HepG2 (cell line): Measurements from ENCODE around the gene TAP1. TPM values are rescaled to one million over a fixed set of nuclear protein-coding genes. Genes with fewer than 3 reads are reported as not detected.

Source experiments
- CCDC6 ChIP-seq: sonication (generic); formaldehyde crosslinking; IDR thresholded peaks from 2 replicates; pipeline ENCODE4 v1.8.1; 2022; ENCODE audit warnings: mild to moderate bottlenecking, missing genetic modification reagents, moderate library complexity
- CEBPG ChIP-seq: IDR thresholded peaks from 2 replicates; pipeline ENCODE4 v1.6.1; 2016
- CREB1 ChIP-seq, 2 experiments: fragments of 450-650 bp in 1 of 2; IDR thresholded peaks; 2 replicates each; pipeline ENCODE4 v1.6.1; 2016 to 2017; ENCODE audit warnings: control low read depth in 1 of 2, mild to moderate bottlenecking in 1 of 2, missing compliant biosample characterization in 1 of 2, missing genetic modification characterization in 1 of 2
- FOXO1 ChIP-seq: sonication (generic); formaldehyde crosslinking; IDR thresholded peaks from 2 replicates; pipeline ENCODE4 v1.4.0; 2020; ENCODE audit warnings: missing genetic modification reagents
- HMGXB4 ChIP-seq, 2 experiments: sonication (generic) in 1 of 2; formaldehyde crosslinking in 1 of 2; IDR thresholded peaks; 2 replicates each; pipeline versions ENCODE4 v1.4.0 to v1.6.1; 2018 to 2020; ENCODE audit warnings: missing genetic modification reagents in 2 of 2, borderline replicate concordance in 1 of 2, low read depth in 1 of 2, mild to moderate bottlenecking in 1 of 2, missing biosample characterization in 1 of 2
- KDM5B ChIP-seq: sonication (generic); formaldehyde crosslinking; IDR thresholded peaks from 2 replicates; pipeline ENCODE4 v1.4.0; 2020; ENCODE audit warnings: missing genetic modification reagents, mild to moderate bottlenecking, borderline replicate concordance
- MBD4 ChIP-seq: IDR thresholded peaks from 2 replicates; pipeline ENCODE4 v1.6.1; 2012; ENCODE audit warnings: low read length, inconsistent platforms, borderline replicate concordance
- PATZ1 ChIP-seq: sonication (generic); formaldehyde crosslinking; IDR thresholded peaks from 2 replicates; pipeline ENCODE4 v1.4.0; 2020; ENCODE audit warnings: missing genetic modification reagents
- RARA ChIP-seq: IDR thresholded peaks from 2 replicates; pipeline ENCODE4 v1.6.1; 2016; ENCODE audit warnings: missing genetic modification reagents, missing compliant biosample characterization
- RFX3 ChIP-seq: IDR thresholded peaks from 2 replicates; pipeline ENCODE4 v1.6.1; 2016; ENCODE audit warnings: missing biosample characterization, missing genetic modification reagents
- TCF12 ChIP-seq, 2 experiments: fragments of 450-650 bp in 1 of 2; sonication (generic) in 1 of 2; formaldehyde crosslinking in 1 of 2; IDR thresholded peaks; 2 replicates each; pipeline versions ENCODE4 v1.6.1 to v1.8.0; 2017 to 2022; ENCODE audit warnings: antibody characterized with exemption in 1 of 2, mild to moderate bottlenecking in 1 of 2, missing genetic modification reagents in 1 of 2, moderate library complexity in 1 of 2
- ZMYM2 ChIP-seq: sonication (generic); formaldehyde crosslinking; IDR thresholded peaks from 2 replicates; pipeline ENCODE4 v1.8.0; 2022; ENCODE audit warnings: mild to moderate bottlenecking, missing genetic modification reagents
- ZNF256 ChIP-seq: sonication (generic); formaldehyde crosslinking; conservative IDR thresholded peaks from 2 replicates; pipeline ENCODE4 v1.4.0; 2020; ENCODE audit warnings: missing genetic modification reagents
- ZNF501 ChIP-seq: sonication (generic); formaldehyde crosslinking; IDR thresholded peaks from 2 replicates; pipeline ENCODE4 v1.5.1; 2020; ENCODE audit warnings: mild to moderate bottlenecking, moderate library complexity, missing genetic modification reagents
- ZNF574 ChIP-seq: sonication (generic); formaldehyde crosslinking; IDR thresholded peaks from 2 replicates; pipeline ENCODE4 v1.4.0; 2020; ENCODE audit warnings: missing genetic modification reagents
- ZNF691 ChIP-seq: sonication (generic); formaldehyde crosslinking; IDR thresholded peaks from 2 replicates; pipeline ENCODE4 v1.4.0; 2020; ENCODE audit warnings: missing genetic modification reagents, low read depth, mild to moderate bottlenecking, borderline replicate concordance
- ZNF710 ChIP-seq: sonication (generic); formaldehyde crosslinking; IDR thresholded peaks from 2 replicates; pipeline ENCODE4 v1.5.0; 2020; ENCODE audit warnings: mild to moderate bottlenecking, missing genetic modification reagents, borderline replicate concordance
- ZNF766 ChIP-seq: sonication (generic); formaldehyde crosslinking; IDR thresholded peaks from 2 replicates; pipeline ENCODE4 v1.5.0; 2020; ENCODE audit warnings: missing genetic modification reagents, borderline replicate concordance
- polyA plus RNA-seq, 8 experiments: library from polyadenylated mRNA; depleted of rRNA in 3 of 8; stranded (reverse) in 7 of 8; unstranded in 1 of 8; fragments of >200 nt; fragmentation: Illumina TruSeq in 4 of 8; extraction: Trizol in 4 of 8; gene quantifications; 2 replicates each; pipeline versions ENCODE4 v1.2.1 to v1.2.3, GENCODE V29; 2011 to 2016; ENCODE audit warnings: low read depth in 4 of 8, missing spikeins in 1 of 8, mixed read lengths in 1 of 8; ENCODE audit not compliant: insufficient read depth in 1 of 8
- total RNA-seq, 5 experiments: library from RNA; depleted of rRNA; stranded (reverse); fragments of >200 nt; fragmentation: Illumina TruSeq; extraction: Trizol; gene quantifications; 2 replicates each; pipeline ENCODE4 v1.2.3, GENCODE V29; 2016; ENCODE audit warnings: low read depth in 1 of 5

Gene TAP1
- total and polyA plus RNA-seq, 2 of the 13 experiments (the other 11 are each of a cell fraction or from before 2014, with no cell fraction given): 31.2 to 52.2 TPM

GRCh38 chr6:32843979-32844838, 9.3 kb downstream of the TAP1 start, which contains the start of gene PSMB8 (continued):
- TF ChIP-seq RARA (0 out of 2 replicates have a peak, but pooled peaks have one; percentile 20), RFX3 (CRISPR knock-in tag) (no peak), ZNF766 (CRISPR knock-in tag) (peak; percentile 52; the same call in 1 of the 2 replicates), ZNF574 (peak; percentile 56), HMGXB4 (CRISPR knock-in tag; IDR thresholded peaks at IDR 0.05; ENCODE audit: borderline replicate concordance in 1 of 2, low read depth in 1 of 2) (peak; percentile 45 to 70; a peak in 2 of 4 replicates), ZNF691 (CRISPR knock-in tag) (peak; percentile 90), PATZ1 (CRISPR knock-in tag) (no peak; the same call in 1 of the 2 replicates), CCDC6 (CRISPR knock-in tag) (no peak; the same call in 1 of the 2 replicates), CEBPG (peak; percentile 60; the same call in 1 of the 2 replicates), KDM5B (CRISPR knock-in tag) (peak; percentile 68), CREB1 (IDR thresholded peaks at IDR 0.05) (peak; percentile 97), CREB1 (CRISPR knock-in tag; IDR thresholded peaks at IDR 0.05) (peak; percentile 98), ZMYM2 (no peak), ZNF710 (CRISPR knock-in tag) (peak; percentile 49; the same call in 1 of the 2 replicates), FOXO1 (CRISPR knock-in tag) (no peak; the same call in 1 of the 2 replicates), ZNF501 (CRISPR knock-in tag) (peak; percentile 75), TCF12 (IDR thresholded peaks at IDR 0.05) (no peak), TCF12 (CRISPR knock-in tag; IDR thresholded peaks at IDR 0.05) (peak; percentile 61; the same call in 1 of the 2 replicates), MBD4 (no peak), ZNF256 (CRISPR knock-in tag) (no peak)
